ENCODE measurements around the gene UBAP2L.
"Not testable (repeated sequence)": the region's sequence is repeated elsewhere in the genome, so short reads cannot be mapped to it uniquely, and the experiment has no call there.

DNA sequence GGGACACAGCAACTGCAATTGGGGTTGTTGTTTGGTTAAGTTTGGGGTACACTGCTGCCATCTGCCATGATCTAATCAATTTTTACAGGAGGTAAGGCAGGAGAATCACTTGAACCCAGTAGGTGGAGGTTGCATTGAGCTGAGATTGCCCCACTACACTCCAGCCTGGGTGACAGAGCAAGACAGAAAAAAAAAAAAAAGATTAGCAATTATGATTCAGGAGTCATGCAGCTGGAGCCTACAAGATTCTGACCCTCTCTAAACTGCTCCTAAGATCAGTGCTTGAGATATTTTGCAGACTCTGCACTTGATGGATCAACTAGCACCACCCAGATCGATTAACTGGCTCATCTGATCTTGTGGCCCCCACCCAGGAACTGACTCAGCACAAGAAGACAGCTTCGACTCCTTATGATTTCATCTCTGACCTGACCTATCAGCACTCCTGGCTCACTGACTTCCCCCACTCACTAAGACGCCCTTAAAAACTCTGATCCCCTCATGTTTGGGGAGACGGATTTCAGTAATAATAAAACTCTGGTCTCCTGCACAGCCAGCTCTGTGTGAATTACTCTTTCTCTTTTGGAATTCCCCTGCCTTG is 87.0 kb downstream of the UBAP2L start:
- not testable (repeated sequence) for TF ChIP-seq CTCF (IDR thresholded peaks at IDR 0.05; ENCODE audit: insufficient read depth, low read depth, low read length); EZH2 (IDR thresholded peaks at IDR 0.05; ENCODE audit: insufficient read depth, low read length)
